ENCODE results near the gene PDLIM7.

The PDLIM7 gene

GRCh38 chr5:177469750-177470525 is 27.5 kb downstream of the PDLIM7 start:
- POLR2A ChIA-PET: interaction anchor here (0.9 to 15.8 kb wide), 8 partner anchors 9 to 28 kb away, joined by 3 to 401 read pairs (median 4); partner anchors contain the start of gene PDLIM7
- TF ChIP-seq, protein P1, sequence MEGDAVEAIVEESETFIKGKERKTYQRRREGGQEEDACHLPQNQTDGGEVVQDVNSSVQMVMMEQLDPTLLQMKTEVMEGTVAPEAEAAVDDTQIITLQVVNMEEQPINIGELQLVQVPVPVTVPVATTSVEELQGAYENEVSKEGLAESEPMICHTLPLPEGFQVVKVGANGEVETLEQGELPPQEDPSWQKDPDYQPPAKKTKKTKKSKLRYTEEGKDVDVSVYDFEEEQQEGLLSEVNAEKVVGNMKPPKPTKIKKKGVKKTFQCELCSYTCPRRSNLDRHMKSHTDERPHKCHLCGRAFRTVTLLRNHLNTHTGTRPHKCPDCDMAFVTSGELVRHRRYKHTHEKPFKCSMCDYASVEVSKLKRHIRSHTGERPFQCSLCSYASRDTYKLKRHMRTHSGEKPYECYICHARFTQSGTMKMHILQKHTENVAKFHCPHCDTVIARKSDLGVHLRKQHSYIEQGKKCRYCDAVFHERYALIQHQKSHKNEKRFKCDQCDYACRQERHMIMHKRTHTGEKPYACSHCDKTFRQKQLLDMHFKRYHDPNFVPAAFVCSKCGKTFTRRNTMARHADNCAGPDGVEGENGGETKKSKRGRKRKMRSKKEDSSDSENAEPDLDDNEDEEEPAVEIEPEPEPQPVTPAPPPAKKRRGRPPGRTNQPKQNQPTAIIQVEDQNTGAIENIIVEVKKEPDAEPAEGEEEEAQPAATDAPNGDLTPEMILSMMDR (IDR thresholded peaks at IDR 0.05; ENCODE audit: insufficient read depth, low read length, missing control alignments): no peak
- CTCF ChIA-PET: interaction anchor here (1.2 to 16.8 kb wide), 8 partner anchors 12 to 151 kb away, joined by 4 to 261 read pairs (median 8); partner anchors contain the start of gene PDLIM7
- peak overlapping the region; percentile 89 for H3K4me3 ChIP-seq (ENCODE audit: low read depth, low read length)
- DNase-seq (ENCODE audit: low read depth, low spot score): no peak

DNA sequence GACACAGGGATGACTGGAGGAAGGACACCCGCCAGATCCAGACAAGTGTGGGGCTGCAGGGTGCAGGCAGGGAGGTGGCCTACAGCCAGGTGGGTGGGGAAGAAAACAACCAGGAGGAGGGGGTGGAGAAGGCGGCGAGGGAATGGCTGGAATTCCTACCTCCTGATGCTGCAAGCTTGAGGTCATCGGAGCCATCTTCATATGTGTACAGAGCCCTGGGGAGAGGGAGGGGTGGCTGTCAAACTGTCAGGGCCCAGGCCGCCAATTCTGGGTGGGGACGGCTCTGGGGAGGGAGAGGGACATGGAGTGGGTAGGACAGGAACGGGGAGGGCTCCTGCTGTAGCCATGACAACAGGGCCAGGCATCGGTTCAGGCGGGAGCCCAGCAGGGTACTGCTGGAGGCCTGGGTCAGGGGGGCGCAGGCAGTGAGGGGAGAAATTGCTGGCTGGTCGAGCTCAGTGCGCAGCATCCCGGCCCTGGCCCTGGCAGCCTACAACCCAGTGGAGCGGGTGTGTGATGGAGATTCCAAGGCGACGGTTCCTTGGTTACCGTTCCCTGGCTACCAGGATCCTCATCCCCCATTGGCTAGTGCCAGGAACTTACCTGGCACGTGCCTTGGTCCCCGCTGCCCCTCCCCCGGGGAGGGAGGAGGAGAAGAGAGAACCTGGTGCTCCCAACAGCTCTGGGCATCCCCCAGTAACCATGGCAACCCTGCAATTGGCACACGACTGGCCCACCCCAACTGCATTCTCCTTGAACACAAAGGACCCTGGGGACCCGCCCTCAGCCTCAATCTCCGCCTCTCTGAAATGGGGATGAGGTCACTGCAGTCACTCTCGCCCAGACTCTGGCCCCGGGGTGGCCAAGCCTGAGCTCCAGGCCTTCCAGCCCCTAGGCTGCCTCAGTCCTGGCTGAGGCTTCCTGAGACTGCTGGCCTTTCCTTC is 28.4 kb downstream of the PDLIM7 start:
- CTCF ChIA-PET: interaction anchor here (1.2 to 16.8 kb wide), 7 partner anchors 13 to 356 kb away, joined by 4 to 261 read pairs (median 10); partner anchors contain the start of gene PDLIM7
- POLR2A ChIA-PET: interaction anchor here (0.5 to 4.9 kb wide), 8 partner anchors 8 to 322 kb away, joined by 3 to 37 read pairs (median 4); partner anchors contain the start of gene PDLIM7

DNA sequence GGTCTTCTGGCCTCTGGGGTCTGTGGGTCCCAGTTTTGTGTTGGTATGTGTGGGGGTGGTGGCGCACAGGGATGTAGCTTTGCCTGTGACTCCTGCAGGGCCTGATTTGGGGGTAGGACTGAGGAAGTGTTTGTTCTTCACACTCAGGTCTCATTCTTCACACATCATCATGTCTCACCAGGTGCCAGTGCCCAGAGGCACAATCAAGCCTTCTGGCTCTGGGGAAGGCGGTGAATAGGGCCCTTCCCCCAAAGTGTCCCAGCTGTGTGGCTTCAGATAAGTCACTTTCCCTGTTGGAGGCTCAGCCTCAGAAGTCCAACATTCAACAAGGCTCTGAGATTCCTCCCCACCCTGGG is 29.1 kb downstream of the PDLIM7 start:
- no peak for DNase-seq (ENCODE audit: low read depth, low spot score)
- no peak overlapping the region for H3K4me3 ChIP-seq (ENCODE audit: low read depth, low read length)
- TF ChIP-seq, protein P1 (IDR thresholded peaks at IDR 0.05; ENCODE audit: insufficient read depth, low read length, missing control alignments): no peak
- ChIA-PET CTCF (interaction anchor here (1.2 to 16.8 kb wide), 5 partner anchors 13 to 356 kb away, joined by 4 to 261 read pairs (median 26); partner anchors contain the start of gene PDLIM7), POLR2A (interaction anchor here (0.8 to 4.9 kb wide), 5 partner anchors 9 to 37 kb away, joined by 3 to 37 read pairs (median 4); no protein-coding TSS in a partner anchor)

More for the DNA sequence above, 28.4 kb downstream of the PDLIM7 start:
- H3K4me3 ChIP-seq (ENCODE audit: low read depth, low read length): no peak overlapping the region
- no peak for DNase-seq (ENCODE audit: low read depth, low spot score)
- TF ChIP-seq, protein P1 (IDR thresholded peaks at IDR 0.05; ENCODE audit: insufficient read depth, low read length, missing control alignments): no peak

- ChIA-PET CTCF (interaction anchor here (4.9 to 16.8 kb wide), 3 partner anchors 12 to 28 kb away, joined by 60 to 261 read pairs (median 168); partner anchors contain the start of gene PDLIM7), POLR2A (interaction anchor here (2.2 to 4.9 kb wide), 2 partner anchors 9 to 10 kb away, joined by 7 to 37 read pairs; no protein-coding TSS in a partner anchor)
- no peak for DNase-seq (ENCODE audit: low read depth, low spot score)
- no peak overlapping the region for H3K4me3 ChIP-seq (ENCODE audit: low read depth, low read length)
- TF ChIP-seq, protein P1 (IDR thresholded peaks at IDR 0.05; ENCODE audit: insufficient read depth, low read length, missing control alignments): no peak
These were observed 30.0 kb downstream of the PDLIM7 start for GRCh38 chr5:177467436-177467835.

DNA sequence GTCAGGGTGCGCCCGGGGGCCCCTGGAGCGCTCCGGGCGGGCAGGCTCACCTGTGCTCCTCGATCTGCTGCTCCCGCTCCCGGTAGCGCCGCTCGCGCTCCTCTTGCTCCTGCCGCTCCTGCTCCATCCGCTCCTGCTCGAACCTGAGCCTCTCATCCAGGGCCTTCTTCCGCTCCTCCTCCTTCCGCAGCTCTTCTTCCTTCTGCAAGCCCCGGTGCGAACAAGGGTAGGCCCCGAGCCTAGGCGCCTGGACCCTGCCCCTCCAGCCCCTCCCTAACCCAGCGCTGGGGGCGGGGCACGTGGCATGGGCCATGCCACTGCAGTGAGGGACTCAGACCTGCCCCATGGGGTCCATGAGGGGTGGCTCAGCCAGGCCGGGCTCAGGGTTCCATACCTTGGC is 30.5 kb downstream of the PDLIM7 start:
- TF ChIP-seq, protein P1 (IDR thresholded peaks at IDR 0.05; ENCODE audit: insufficient read depth, low read length, missing control alignments): no peak
- no peak overlapping the region for H3K4me3 ChIP-seq (ENCODE audit: low read depth, low read length)
- ChIA-PET POLR2A (interaction anchor here (2.2 kb wide), 1 partner anchor 9 kb away, joined by 7 read pairs; no protein-coding TSS in a partner anchor), CTCF (interaction anchor here (4.9 kb wide), 1 partner anchor 12 kb away, joined by 60 read pairs; no protein-coding TSS in a partner anchor)
- no peak for DNase-seq (ENCODE audit: low read depth, low spot score)
